MG63 (cell line): ENCODE results near the gene KCNE1. TPM values are rescaled to one million over a fixed set of nuclear protein-coding genes. Genes with fewer than 3 reads are reported as not detected.
"Not testable (repeated sequence)": the region's sequence is repeated elsewhere in the genome, so short reads cannot be mapped to it uniquely, and the experiment has no call there.

Source experiments
- DNase-seq: peaks from one replicate; pipeline ENCODE4 v3.0.0-alpha.2; 2020
- H3K27me3 ChIP-seq: fragments of 250-450 bp; sonication (Bioruptor Pico); 2 replicates; pipeline ENCODE4 v1.5.1; 2020; ENCODE audit warnings: mild to moderate bottlenecking, moderate library complexity
- H3K36me3 ChIP-seq: fragments of 250-450 bp; sonication (Bioruptor Pico); 2 replicates; pipeline ENCODE4 v1.5.1; 2020; ENCODE audit warnings: mild to moderate bottlenecking, moderate library complexity
- H3K4me3 ChIP-seq: fragments of 250-450 bp; sonication (Bioruptor Pico); 2 replicates; pipeline ENCODE4 v1.5.1; 2020; ENCODE audit warnings: mild to moderate bottlenecking, moderate library complexity
- H3K9me3 ChIP-seq: fragments of 250-450 bp; sonication (Bioruptor Pico); 2 replicates; pipeline ENCODE4 v1.5.1; 2020; ENCODE audit warnings: mild to moderate bottlenecking, moderate library complexity
- total RNA-seq: library from RNA; depleted of rRNA; stranded (reverse); fragments of >200 nt; shearing (Covaris generic); gene quantifications from 2 replicates; pipeline ENCODE4 v1.2.3, GENCODE V29; 2014; ENCODE audit warnings: low replicate concordance; rRNA removed

KCNE1 gene
- total RNA-seq, result not detected in 2 replicates

DNA sequence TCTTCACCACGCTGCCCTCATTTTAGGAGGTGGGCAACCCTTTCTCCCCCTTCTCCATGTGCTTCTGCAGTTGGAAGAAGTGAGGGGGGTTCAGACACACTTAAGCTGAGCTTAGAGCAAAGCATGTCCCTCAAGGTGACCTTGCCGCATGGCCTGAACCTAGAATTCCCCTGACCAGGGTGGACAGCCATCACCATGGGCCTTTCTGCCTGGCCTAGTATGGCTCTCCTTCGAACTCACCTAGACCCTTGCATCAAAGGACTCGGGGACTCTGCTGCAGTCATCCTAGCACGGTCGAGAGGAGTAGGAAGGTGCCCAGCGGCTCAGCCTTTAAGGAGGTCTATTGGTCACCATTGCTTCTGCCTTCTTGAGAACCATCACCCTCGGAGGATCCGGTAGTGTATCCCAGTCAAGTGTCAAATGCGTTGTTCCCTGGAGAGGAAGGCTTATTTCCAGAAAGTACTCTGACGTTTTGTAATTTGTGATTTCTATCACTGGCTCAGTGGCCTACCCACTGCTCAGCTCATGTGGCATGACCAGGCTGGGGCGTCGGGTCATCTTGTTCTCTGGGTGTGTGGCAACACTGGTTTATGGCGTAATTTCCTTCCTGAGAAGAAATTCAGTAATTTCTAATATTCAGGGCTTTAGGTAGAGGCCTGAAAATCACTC, at the start of gene KCNE1:
Gene KCNE1 (minus strand): TSS at position 424 of the 669 bp plus-strand sequence. CDS start 62,576 bp downstream, outside the sequence.
- no peak for DNase-seq
- Histone ChIP-seq H3K27me3 (no peaks in the 10 kb centered on the region), H3K9me3 (no peaks in the 10 kb centered on the region), H3K36me3 (peaks cover 1% of the 10 kb centered on the region; the same call in 1 of the 2 replicates), H3K4me3 (no peak within 1 kb of the TSS)

DNA sequence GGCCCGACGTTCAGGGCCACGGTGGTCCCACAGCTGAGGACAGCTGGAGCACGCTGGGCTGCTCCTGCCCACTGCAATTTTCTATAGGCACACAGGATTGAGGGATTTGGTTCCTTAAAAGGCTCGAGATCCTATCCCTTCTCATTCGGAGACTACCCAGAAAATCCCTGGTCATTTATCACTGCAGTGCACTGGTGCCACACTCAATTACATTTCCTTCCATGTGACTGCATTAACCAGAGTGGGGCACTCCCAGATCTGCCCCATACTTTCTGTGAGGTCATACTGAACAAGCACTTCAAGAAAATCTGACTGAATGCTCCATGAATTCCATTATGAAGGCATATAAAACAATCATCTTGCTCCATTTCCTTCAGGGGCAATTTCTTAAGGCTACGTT, 49.8 kb upstream of the KCNE1 start:
- DNase-seq, result no peak
- Histone ChIP-seq H3K4me3 (no peak overlapping the region), H3K9me3 (no peaks in the 10 kb centered on the region)

DNA sequence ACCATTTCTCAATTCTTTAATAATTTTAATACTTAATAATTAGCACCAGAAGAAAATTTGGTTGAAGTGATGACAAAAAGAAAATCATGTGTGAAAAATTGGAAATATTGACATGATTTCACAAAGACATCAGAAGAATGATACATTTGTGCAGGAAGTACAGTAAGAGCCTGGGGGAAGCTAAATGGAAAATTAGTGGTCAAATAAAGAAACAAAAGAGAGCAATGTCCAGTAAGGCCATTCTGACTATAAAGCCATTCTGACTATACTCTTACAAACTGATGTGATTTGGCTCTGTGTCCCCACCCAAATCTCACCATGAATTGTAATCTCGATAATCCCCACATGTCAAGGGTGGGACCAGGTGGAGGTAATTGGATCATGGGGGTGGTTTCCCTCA, 48.6 kb upstream of the KCNE1 start:
- Histone ChIP-seq H3K36me3 (no peaks in the 10 kb centered on the region), H3K27me3 (no peaks in the 10 kb centered on the region), H3K4me3 (no peak overlapping the region), H3K9me3 (no peaks in the 10 kb centered on the region)
- no peak for DNase-seq

More for the DNA sequence above, 49.8 kb upstream of the KCNE1 start:
- H3K27me3 ChIP-seq, result no peaks in the 10 kb centered on the region
- H3K36me3 ChIP-seq, result no peaks in the 10 kb centered on the region

DNA sequence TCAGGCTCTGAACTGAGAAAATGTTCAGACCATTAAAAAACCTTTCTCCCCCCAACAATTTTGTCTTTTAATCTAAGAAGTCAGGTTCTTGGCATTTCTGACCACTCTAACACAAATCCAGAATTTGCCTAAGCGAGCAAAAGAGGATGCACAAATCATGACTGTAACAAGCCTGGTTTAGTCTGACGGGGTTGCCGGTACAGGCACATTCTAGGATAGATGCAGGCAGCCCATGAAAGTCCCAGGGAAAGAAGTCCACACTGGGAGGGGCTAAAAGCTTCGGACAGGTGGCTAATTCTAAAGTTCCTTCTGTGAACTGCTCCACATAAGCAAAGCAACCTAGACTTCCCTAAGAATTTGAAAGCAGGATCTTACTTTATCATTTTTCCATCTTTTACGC, 48.0 kb upstream of the KCNE1 start:
- DNase-seq, result no peak
- no peak overlapping the region for H3K4me3 ChIP-seq
- H3K36me3 ChIP-seq, result no peaks in the 10 kb centered on the region
- no peaks in the 10 kb centered on the region for H3K9me3 ChIP-seq
- no peaks in the 10 kb centered on the region for H3K27me3 ChIP-seq

DNA sequence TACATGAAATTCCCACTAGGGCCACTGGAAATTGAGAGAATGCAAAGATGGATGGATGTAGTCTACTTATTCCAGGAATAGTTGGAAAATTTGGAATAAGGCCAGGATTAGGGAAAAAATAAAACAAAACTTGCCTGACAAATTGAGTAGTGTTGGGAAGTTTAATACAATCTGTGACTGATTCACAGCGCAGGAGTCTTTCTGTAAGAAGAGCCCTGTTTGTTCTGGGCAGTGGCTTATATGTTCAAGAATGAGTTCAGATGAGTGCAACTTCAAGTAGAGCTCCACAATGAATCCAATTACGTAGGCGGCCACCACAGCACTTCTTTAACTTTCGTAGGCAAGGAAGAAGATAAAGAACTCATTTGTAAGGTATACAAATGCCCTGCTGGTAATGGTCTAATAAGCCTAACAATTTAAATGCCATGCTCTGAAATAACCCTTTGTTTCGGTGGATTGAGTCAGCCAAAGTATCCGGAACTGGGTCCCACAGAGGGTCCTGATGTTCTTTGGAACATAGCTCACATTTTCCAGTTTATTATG, 47.1 kb upstream of the KCNE1 start:
- peaks cover 4% of the 10 kb centered on the region; the same call in 1 of the 2 replicates for H3K9me3 ChIP-seq
- DNase-seq, result no peak
- H3K36me3 ChIP-seq, result no peaks in the 10 kb centered on the region
- no peaks in the 10 kb centered on the region for H3K27me3 ChIP-seq
- H3K4me3 ChIP-seq, result no peak overlapping the region

DNA sequence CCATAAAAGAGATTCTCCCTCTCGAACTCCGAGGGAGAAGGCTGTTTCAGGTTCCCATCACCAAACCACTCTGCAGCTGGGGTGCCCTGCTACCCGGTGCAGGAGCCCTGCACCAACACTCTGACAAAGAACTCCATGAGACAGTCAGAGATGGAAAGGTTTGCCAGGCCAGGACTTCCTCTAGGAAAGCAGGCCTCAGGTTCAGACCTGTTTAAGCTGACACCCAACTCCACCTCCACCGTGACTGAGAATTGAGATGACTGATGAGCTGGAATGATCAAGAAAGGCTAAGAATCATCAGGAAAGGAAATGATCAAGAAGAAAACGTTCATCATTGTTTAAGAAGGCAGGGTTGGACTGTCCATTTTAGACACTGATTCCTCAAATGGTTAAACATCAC, 46.2 kb upstream of the KCNE1 start:
- Histone ChIP-seq H3K27me3 (no peaks in the 10 kb centered on the region), H3K36me3 (no peaks in the 10 kb centered on the region), H3K4me3 (no peak overlapping the region), H3K9me3 (peaks cover 4% of the 10 kb centered on the region; the same call in 1 of the 2 replicates)
- DNase-seq, result no peak

DNA sequence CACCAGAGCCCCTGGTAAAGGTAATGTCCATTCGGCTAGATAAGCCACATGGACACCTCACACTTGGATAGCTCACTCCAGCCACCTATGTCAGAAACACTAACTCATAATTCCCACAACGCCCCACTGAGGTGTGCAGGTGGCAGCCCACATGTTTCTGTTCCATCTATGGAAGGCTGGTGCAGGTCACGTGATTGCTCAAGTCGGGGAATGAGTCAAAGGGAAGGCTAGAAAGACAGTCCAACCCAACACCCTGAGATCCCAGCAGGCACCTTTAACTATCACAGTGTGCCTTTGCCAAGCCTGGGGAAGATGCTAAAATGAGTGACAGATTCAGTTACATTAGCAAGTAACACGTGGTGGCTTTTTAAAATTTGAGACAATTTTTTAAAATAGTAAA, 45.3 kb upstream of the KCNE1 start:
- Histone ChIP-seq H3K4me3 (no peak overlapping the region), H3K36me3 (no peaks in the 10 kb centered on the region), H3K27me3 (no peaks in the 10 kb centered on the region), H3K9me3 (peaks cover 4% of the 10 kb centered on the region; the same call in 1 of the 2 replicates)
- no peak for DNase-seq

DNA sequence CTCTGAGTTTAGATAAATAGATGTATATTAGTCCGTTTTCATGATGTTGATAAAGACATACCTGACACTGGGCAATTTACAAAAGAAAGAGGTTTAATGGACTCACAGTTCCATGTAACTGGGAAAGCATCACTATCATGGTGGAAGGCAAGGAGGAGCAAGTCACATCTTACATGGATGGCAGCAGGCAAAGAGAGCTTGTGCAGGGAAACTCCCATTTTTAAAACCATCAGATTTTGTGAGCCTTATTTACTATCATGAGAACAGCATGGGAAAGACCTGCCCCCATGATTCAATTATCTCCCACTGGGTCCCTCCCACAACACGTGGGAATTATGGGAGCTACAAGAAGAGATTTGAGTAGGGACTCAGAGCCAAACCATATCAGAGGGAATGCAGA, 42.7 kb upstream of the KCNE1 start:
- H3K4me3 ChIP-seq, H3K9me3 ChIP-seq, H3K27me3 ChIP-seq, DNase-seq, H3K36me3 ChIP-seq: not testable (repeated sequence)

DNA sequence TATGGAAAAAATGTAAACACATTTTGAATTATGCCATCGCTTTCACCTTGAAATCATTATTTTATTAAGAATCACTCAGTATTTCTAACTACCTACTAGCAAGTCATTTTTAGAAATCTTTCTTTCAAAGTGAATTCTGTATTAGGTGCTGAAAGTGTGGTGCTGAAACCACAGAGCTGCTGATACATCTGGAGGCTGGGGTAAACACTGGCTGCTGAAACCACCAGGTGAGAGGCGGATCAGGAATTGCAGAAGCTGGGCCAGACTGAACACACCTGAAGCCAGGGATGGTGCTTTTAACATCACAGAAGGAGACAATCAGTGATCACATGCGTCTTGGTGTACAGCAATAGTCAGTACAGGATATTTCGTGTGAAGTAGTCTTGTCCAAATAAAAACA, 42.2 kb upstream of the KCNE1 start:
- DNase-seq, result no peak
- no peak overlapping the region for H3K4me3 ChIP-seq
- peaks cover 4% of the 10 kb centered on the region; the same call in 1 of the 2 replicates for H3K9me3 ChIP-seq
- H3K27me3 ChIP-seq, result no peaks in the 10 kb centered on the region
- no peaks in the 10 kb centered on the region for H3K36me3 ChIP-seq

DNA sequence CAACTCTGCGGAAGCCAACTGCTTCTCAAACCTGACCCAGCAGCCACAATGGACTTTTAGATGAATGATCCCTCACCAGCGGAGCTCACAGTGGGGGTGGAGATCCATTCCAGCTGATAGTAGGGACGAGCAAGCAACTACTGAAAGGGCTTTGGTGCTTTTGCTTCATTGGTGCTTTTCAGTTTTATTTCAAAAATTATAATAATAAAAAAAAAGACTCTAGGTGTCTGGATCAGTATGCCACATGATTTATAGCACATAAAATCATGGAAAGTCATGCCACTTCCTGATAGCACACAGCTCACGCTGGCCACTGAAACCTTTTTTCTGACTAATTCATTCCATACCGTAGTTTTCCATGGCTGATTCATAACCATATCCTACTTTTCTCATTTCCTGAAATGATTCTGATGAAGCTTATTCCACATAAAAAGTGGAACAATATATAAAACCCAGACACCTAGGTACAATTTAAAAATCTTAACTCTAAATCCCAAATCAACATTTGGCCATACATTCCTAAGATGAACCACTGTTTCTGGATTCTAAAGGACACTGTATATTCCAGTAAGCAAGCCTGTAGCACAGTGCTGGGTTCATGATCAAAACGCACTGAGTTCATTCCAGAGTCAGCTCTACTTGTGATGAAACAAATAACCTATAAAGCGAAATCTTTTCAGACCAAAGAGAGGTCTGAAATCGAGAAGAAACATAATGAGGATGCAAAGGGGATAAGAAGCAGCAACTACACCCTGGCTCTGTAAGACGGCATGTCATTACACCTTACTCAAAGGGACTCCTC, 41.3 kb upstream of the KCNE1 start:
- peak; percentile 30 for DNase-seq
- Histone ChIP-seq H3K4me3 (no peak overlapping the region), H3K27me3 (no peaks in the 10 kb centered on the region), H3K36me3 (no peaks in the 10 kb centered on the region), H3K9me3 (peaks cover 4% of the 10 kb centered on the region; the same call in 1 of the 2 replicates)

DNA sequence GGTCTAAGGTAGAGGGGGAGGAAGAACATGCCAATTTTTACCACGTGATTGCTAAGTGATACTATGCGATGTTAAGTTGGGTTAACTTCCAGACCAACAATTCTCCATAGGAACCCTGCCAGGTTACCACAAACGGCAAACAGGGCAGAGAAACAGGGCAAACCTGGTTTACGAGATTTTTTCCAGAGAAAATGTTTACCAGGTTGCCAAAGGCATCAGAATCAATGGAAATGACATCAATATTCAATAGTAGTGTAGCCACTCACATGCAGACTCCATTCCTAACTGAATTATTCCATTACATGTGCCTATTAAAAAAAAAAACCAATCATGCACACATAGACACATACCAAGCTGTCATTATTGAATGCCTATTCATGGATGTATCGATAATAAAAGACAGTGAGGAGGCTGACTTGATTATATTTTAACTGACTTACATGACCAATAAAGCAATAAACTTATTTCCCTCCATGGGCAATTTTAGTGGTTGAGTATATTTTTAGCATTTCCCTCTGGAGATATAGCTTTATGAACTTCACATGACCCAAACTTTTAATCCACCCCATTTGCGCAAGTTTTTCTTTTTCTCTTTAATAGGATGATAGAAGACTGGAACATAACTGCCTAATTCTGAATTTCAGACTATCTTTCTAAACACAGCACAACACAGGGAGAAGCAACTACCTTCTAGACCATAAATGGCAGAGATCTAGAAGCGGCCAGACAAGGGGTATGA, 40.5 kb upstream of the KCNE1 start:
- H3K4me3 ChIP-seq, result no peak overlapping the region

DNA sequence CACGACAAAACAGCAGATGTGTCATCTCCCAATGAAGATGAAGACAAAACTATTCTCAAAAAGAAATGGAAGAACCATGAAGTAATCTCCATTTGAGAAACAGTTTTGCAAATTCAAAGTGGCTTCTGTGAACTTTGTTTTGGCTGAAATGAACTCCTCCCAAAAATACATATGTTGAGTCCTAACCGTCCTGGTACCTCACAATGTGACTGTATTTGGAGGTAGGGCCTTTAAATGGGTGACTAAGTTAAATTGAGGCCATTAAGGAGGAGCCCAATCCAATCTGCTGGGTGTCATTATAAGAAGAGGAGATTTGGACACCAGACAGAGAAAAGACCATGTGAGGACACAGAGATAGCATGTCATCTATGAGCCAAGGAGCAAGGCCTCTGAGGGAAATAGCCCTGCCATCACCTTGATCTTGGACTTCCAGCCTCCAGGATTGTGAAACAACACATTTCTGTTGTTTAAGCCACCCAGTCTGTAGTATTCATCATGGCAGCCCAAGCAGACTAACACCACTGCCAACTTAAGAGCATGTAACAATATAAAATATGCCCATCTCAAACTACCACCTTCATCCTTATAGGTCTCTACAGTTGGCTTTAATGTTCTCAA, 38.3 kb upstream of the KCNE1 start:
- H3K36me3 ChIP-seq, result no peaks in the 10 kb centered on the region
- DNase-seq, result no peak
- peaks cover 4% of the 10 kb centered on the region; the same call in 1 of the 2 replicates for H3K9me3 ChIP-seq
- no peak overlapping the region for H3K4me3 ChIP-seq
- no peaks in the 10 kb centered on the region for H3K27me3 ChIP-seq

More for the DNA sequence above, 40.5 kb upstream of the KCNE1 start:
- DNase-seq, result no peak
- Histone ChIP-seq H3K27me3 (no peaks in the 10 kb centered on the region), H3K9me3 (peaks cover 4% of the 10 kb centered on the region; the same call in 1 of the 2 replicates), H3K36me3 (no peaks in the 10 kb centered on the region)

DNA sequence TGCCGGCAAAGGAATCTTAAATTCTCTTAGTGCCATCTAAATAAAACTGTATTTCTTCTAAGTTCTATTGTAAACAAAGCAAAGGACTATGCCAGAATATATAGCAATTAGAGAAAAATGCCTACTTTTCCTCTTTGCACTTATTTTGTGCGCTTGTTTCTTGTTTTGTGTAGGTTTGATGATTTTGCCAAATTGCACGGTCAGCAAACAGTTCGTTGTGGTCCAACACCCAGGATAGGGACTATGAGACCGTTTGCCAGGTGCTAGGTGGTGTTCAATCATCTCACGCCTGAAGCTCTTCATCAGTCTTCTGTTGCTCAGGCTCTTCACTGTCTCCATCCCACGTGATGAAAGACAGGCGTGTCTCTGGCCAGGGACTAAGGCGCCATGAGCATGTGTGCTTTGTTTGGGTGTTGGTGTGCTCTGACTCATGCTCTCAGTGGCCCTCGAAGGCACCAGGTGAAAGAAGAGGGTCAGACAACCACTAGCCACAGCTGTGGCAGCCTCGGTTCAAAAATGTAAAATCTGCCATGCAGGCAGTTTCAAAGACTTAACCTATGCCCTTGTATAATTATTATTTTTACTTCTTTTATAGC, 36.9 kb upstream of the KCNE1 start:
- no peak for DNase-seq
- H3K9me3 ChIP-seq, result no peaks in the 10 kb centered on the region
- no peak overlapping the region for H3K4me3 ChIP-seq
- no peaks in the 10 kb centered on the region for H3K27me3 ChIP-seq
- H3K36me3 ChIP-seq, result no peaks in the 10 kb centered on the region

DNA sequence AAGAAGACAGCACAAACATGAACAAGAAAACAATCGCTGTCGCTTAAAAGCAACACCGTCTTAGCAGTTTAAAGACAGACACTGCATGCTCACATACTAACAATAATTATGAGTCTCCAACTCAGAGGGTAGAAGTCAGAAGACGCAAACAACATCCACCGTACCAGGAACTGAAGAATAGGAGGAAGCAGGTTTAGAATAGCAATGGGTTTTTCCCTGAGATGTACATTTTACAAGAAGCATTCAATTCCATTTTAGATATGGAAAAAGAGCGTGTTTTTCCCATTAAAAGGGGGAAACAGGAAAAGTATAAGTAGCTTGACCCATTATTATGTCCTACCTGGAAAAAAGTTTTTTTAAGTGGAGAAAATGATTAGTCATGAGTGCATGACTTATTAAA, 34.5 kb upstream of the KCNE1 start:
- Histone ChIP-seq H3K27me3 (no peaks in the 10 kb centered on the region), H3K4me3 (no peak overlapping the region), H3K36me3 (no peaks in the 10 kb centered on the region), H3K9me3 (no peaks in the 10 kb centered on the region)
- DNase-seq, result no peak

DNA sequence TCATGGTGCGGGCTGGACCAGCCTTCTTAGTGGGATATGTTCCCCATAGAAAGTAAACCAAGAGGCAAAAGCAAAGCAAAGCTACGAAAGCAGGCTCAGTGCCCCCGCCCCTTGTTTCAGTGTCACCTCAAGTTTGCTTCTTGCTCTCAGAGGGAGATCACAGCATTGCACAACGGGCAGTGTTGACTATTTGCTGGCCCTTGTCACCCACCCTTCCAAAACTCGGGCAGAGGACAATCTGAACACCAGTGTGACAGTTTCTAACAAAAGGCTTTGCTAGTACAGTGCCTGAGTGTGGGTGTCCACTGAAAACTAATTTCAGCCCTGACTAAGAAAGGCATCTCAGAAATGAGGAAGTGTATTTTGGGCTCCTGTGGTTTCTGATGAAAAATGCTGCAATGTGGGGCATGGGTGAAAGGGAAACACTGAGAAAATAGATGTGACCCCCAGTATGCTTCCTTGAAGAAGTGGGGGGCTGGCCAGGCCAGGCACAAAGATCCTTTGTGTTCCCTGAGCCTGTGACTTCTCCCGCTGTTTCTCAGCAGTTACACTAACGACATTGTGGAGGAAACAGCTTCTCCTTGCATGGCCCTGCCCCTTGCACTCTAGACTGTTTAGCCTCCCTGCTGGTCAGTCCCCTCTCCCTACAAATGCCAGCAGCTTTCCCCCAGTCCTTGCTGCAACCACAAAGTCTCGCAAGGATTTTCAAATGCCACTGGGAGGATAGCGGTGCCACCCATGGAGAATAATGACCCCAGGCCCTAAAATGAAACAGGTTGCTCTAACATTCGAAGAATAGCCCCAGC, 33.3 kb upstream of the KCNE1 start:
- H3K27me3 ChIP-seq, result no peaks in the 10 kb centered on the region
- H3K9me3 ChIP-seq, result no peaks in the 10 kb centered on the region
- peak; percentile 20 for DNase-seq
- H3K4me3 ChIP-seq, result no peak overlapping the region
- H3K36me3 ChIP-seq, result no peaks in the 10 kb centered on the region
